SK-N-SH treated with all-trans-retinoic acid at 6 μM for 48 hours (cell line): ENCODE measurements around the gene PDGFB.

ENCODE experiments used
- PATZ1 ChIP-seq: fragments of 250-450 bp; sonication (Bioruptor Pico); IDR thresholded peaks from 2 replicates; pipeline ENCODE4 v1.8.0; 2020; ENCODE audit warnings: mild to moderate bottlenecking, moderate library complexity, borderline replicate concordance
- TOX ChIP-seq: fragments of 250-450 bp; sonication (Bioruptor Pico); IDR thresholded peaks from 2 replicates; pipeline ENCODE4 v1.8.0; 2021; ENCODE audit warnings: mild to moderate bottlenecking, moderate library complexity, borderline replicate concordance
- ZFP3 ChIP-seq: fragments of 250-450 bp; sonication (Bioruptor Pico); IDR thresholded peaks from 2 replicates; pipeline ENCODE4 v1.5.0; 2020; ENCODE audit warnings: mild to moderate bottlenecking, moderate library complexity
- ZNF565 ChIP-seq: fragments of 450-650 bp; formaldehyde crosslinking; conservative IDR thresholded peaks from 2 replicates; pipeline ENCODE4 v1.5.0; 2020; ENCODE audit warnings: low read depth, mild to moderate bottlenecking, moderate library complexity

- TF ChIP-seq TOX (no peak), PATZ1 (CRISPR knock-in tag) (no peak), ZNF565 (CRISPR knock-in tag) (no peak), ZFP3 (CRISPR knock-in tag) (no peak)
Measured at GRCh38 chr22:39212721-39213376, 31.9 kb downstream of the PDGFB start.
